Trophoblast cell (in vitro differentiated cells and primary cell): ENCODE data around the gene TMUB2.

Experiments
- DNase-seq, 2 donors: peaks; one replicate each; pipeline ENCODE4 v3.0.0-alpha.2; 2016
- H2AFZ ChIP-seq: 2 replicates; pipeline ENCODE4 v1.6.1; 2013; ENCODE audit warnings: low read length, moderate library complexity, mild to moderate bottlenecking; ENCODE audit not compliant: insufficient read depth, poor library complexity
- H2AK5ac ChIP-seq: 2 replicates; pipeline ENCODE4 v1.6.1; 2013; ENCODE audit warnings: mild to moderate bottlenecking, low read length
- H2BK120ac ChIP-seq: 2 replicates; pipeline ENCODE4 v1.6.1; 2013; ENCODE audit warnings: low read length, mild to moderate bottlenecking, moderate library complexity; ENCODE audit not compliant: insufficient read depth, poor library complexity
- H2BK12ac ChIP-seq: 2 replicates; pipeline ENCODE4 v1.6.1; 2013; ENCODE audit warnings: mild to moderate bottlenecking, low read length, moderate library complexity
- H2BK5ac ChIP-seq: 2 replicates; pipeline ENCODE4 v1.6.1; 2013; ENCODE audit warnings: low read length, low read depth, moderate library complexity, mild to moderate bottlenecking; ENCODE audit not compliant: poor library complexity
- H3K14ac ChIP-seq: 2 replicates; pipeline ENCODE4 v1.6.1; 2013; ENCODE audit warnings: mild to moderate bottlenecking, low read length
- H3K18ac ChIP-seq: 2 replicates; pipeline ENCODE4 v1.6.1; 2013; ENCODE audit warnings: mild to moderate bottlenecking, low read length
- H3K23ac ChIP-seq: 2 replicates; pipeline ENCODE4 v1.6.1; 2013; ENCODE audit warnings: low read length
- H3K27ac ChIP-seq: 2 replicates; pipeline ENCODE4 v1.5.1; 2013; ENCODE audit warnings: low read depth, mild to moderate bottlenecking, inconsistent platforms, low read length, moderate library complexity
- H3K27me3 ChIP-seq: 2 replicates; pipeline ENCODE4 v1.6.1; 2013; ENCODE audit warnings: inconsistent platforms, mild to moderate bottlenecking, low read length, moderate library complexity; ENCODE audit not compliant: insufficient read depth
- H3K36me3 ChIP-seq, 2 experiments: 1 replicate in 1 of 2; 2 replicates in 1 of 2; pipeline ENCODE4 v1.6.1; 2013; ENCODE audit warnings: low read length in 2 of 2, mild to moderate bottlenecking in 2 of 2, moderate library complexity in 1 of 2; ENCODE audit not compliant: insufficient read depth in 2 of 2, control insufficient read depth in 1 of 2
- H3K4ac ChIP-seq: 2 replicates; pipeline ENCODE4 v1.6.1; 2013; ENCODE audit warnings: low read depth, mild to moderate bottlenecking, low read length, moderate library complexity
- H3K4me1 ChIP-seq, 2 experiments: 1 replicate in 1 of 2; 2 replicates in 1 of 2; pipeline ENCODE4 v1.6.1; 2013; ENCODE audit warnings: low read length in 2 of 2, mild to moderate bottlenecking in 2 of 2, moderate library complexity in 1 of 2; ENCODE audit not compliant: insufficient read depth in 2 of 2, control insufficient read depth in 1 of 2
- H3K4me2 ChIP-seq: 2 replicates; pipeline ENCODE4 v1.6.1; 2013; ENCODE audit warnings: inconsistent platforms, mild to moderate bottlenecking, low read length, moderate library complexity
- H3K4me3 ChIP-seq: 2 replicates; pipeline ENCODE4 v1.5.1; 2013; ENCODE audit warnings: mild to moderate bottlenecking, low read depth, low read length, inconsistent platforms
- H3K79me1 ChIP-seq: one replicate; pipeline ENCODE4 v1.6.1; 2013; ENCODE audit warnings: low read length
- H3K79me2 ChIP-seq: 2 replicates; pipeline ENCODE4 v1.6.1; 2013; ENCODE audit warnings: low read length, mild to moderate bottlenecking; ENCODE audit not compliant: control insufficient read depth, insufficient read depth, poor library complexity
- H3K9ac ChIP-seq: 2 replicates; pipeline ENCODE4 v1.6.1; 2013; ENCODE audit warnings: mild to moderate bottlenecking, low read length
- H3K9me3 ChIP-seq: 2 replicates; pipeline ENCODE4 v1.6.1; 2013; ENCODE audit warnings: low read depth, mild to moderate bottlenecking, control low read depth, inconsistent platforms, low read length; ENCODE audit not compliant: insufficient read depth
- H4K12ac ChIP-seq: 2 replicates; pipeline ENCODE4 v1.6.1; 2013; ENCODE audit warnings: low read depth, mild to moderate bottlenecking, low read length, moderate library complexity
- H4K8ac ChIP-seq: 2 replicates; pipeline ENCODE4 v1.6.1; 2013; ENCODE audit warnings: low read depth, mild to moderate bottlenecking, low read length, moderate library complexity
- H4K91ac ChIP-seq: one replicate; pipeline ENCODE4 v1.6.1; 2013; ENCODE audit warnings: low read depth, mild to moderate bottlenecking, low read length, moderate library complexity
- WGBS: extraction: QIAGEN DNeasy Blood & Tissue Kit; methylation state at CpG from one replicate; pipeline ENCODE4 v1.1.7; 2013; ENCODE audit warnings: missing lambda C conversion rate; ENCODE audit not compliant: insufficient read length, insufficient coverage; ENCODE audit errors: extremely low coverage; 5-methylcytosine and 5-hydroxymethylcytosine counted together

TMUB2 gene

DNA sequence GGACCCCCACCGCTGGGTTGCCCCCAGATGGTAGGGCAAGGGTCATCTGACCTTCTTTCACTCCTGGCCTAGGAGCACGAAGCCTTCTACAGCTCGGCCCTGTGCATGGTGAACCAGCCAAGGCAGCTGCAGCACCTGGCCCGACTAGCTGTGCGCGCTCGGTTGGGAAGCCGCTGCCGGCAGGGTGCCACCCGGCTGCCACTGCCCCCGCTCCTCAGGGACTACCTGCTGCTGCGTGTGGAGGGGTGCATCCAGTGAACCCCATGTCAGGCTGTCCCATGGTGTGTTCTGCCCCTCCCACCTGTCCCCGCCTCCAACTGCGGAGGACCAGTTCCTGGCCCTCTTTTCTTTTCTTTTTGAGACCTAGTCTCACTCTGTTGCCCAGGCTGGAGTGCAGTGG, 8.6 kb upstream of the TMUB2 start:
- Histone ChIP-seq H3K36me3 (peaks cover 42 to 45% of the 10 kb centered on the region in 2 experiments), H3K27me3 (no peaks in the 10 kb centered on the region), H4K8ac (no peak overlapping the region), H3K4me2 (no peak overlapping the region), H4K12ac (peak overlapping the region; percentile 39), H3K4me3 (no peak overlapping the region), H2BK120ac (no peak overlapping the region), H3K4me1 (peaks cover 0 to 1% of the 10 kb centered on the region in 2 experiments), H2AK5ac (no peak overlapping the region), H2AFZ (no peak overlapping the region), H3K18ac (no peak overlapping the region), H3K23ac (no peak overlapping the region), H2BK12ac (no peak overlapping the region), H3K79me1 (no peaks in the 10 kb centered on the region), H2BK5ac (no peak overlapping the region), H3K79me2 (no peaks in the 10 kb centered on the region), H3K9me3 (no peaks in the 10 kb centered on the region), H3K4ac (no peak overlapping the region), H3K14ac (no peak overlapping the region), H3K9ac (no peak overlapping the region), H4K91ac (no peak overlapping the region), H3K27ac (no peak overlapping the region)
- no peak for DNase-seq
- no CpG with 5 or more reads among the region's 14 CpGs for WGBS

DNA sequence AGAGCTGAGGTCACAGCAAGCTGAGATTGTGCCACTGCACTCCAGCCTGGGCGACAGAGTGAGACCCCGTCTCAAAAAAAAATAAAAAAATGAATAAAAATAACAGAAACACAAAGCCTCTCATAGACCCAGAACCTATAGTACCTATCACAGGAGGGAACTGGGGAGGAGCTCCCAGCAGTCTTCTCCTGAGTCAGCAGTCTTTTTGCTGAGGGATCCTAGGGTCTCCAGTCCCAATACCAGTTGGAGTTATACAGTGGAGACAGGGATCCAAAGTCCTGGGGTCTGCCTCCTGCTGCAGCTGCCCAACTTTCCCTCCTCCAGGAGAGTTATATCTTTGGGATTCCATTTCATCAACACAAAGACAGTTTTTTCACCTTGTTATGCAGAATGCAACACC, 3.7 kb upstream of the TMUB2 start:
- no peaks in the 10 kb centered on the region for H3K27me3 ChIP-seq
- no peak overlapping the region for H2AK5ac ChIP-seq
- H3K36me3 ChIP-seq = peaks cover 26 to 27% of the 10 kb centered on the region in 2 experiments
- no peak overlapping the region for H3K27ac ChIP-seq
- H3K9me3 ChIP-seq = no peaks in the 10 kb centered on the region
- H3K4me2 ChIP-seq = no peak overlapping the region
- no peak for DNase-seq
- H4K12ac ChIP-seq = no peak overlapping the region
- no peak overlapping the region for H3K4me3 ChIP-seq
- no peak overlapping the region for H2AFZ ChIP-seq
- no CpG with 5 or more reads among the region's 2 CpGs for WGBS
- no peak overlapping the region for H3K18ac ChIP-seq
- H3K23ac ChIP-seq = no peak overlapping the region
- H3K79me1 ChIP-seq = peaks cover 9% of the 10 kb centered on the region
- no peak overlapping the region for H2BK120ac ChIP-seq
- H3K9ac ChIP-seq = no peak overlapping the region
- H3K4ac ChIP-seq = peak overlapping the region; percentile 76
- H4K91ac ChIP-seq = no peak overlapping the region
- H3K4me1 ChIP-seq = peaks cover 0 to 5% of the 10 kb centered on the region in 2 experiments
- H3K14ac ChIP-seq = no peak overlapping the region
- no peak overlapping the region for H4K8ac ChIP-seq
- no peak overlapping the region for H2BK5ac ChIP-seq
- H3K79me2 ChIP-seq = peaks cover 10% of the 10 kb centered on the region
- H2BK12ac ChIP-seq = no peak overlapping the region

DNA sequence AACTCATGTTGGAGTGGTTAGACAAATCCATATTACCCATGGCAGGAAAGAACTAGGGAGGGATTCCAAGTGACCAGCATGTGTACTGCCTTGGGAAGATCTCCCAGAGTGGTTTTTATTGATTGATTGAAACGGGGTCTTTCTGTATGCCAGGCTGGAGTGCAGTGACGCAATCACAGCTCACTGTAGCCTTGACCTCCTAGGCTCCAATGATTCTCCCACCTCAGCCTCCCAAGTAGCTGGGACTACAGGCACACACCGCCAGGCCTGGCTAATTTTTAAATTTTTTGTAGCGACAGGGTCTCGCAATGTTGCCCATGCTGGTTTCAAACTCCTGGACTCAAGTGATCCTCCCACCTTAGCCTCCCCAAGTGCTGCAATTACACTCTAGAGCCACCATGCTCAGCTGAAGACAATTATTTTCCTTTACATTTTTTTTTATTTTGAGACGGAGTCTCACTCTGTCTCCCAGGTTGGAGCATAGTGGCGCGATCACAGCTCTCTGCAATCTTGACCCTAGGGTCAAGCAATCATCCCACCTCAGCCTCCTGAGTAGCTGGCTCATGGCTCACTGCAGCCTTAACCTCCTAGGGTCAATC, 2.5 kb upstream of the TMUB2 start:
- no CpG with 5 or more reads among the region's 8 CpGs for WGBS
- Histone ChIP-seq H3K4ac (peak overlapping the region; percentile 18), H3K18ac (no peak overlapping the region)

DNA sequence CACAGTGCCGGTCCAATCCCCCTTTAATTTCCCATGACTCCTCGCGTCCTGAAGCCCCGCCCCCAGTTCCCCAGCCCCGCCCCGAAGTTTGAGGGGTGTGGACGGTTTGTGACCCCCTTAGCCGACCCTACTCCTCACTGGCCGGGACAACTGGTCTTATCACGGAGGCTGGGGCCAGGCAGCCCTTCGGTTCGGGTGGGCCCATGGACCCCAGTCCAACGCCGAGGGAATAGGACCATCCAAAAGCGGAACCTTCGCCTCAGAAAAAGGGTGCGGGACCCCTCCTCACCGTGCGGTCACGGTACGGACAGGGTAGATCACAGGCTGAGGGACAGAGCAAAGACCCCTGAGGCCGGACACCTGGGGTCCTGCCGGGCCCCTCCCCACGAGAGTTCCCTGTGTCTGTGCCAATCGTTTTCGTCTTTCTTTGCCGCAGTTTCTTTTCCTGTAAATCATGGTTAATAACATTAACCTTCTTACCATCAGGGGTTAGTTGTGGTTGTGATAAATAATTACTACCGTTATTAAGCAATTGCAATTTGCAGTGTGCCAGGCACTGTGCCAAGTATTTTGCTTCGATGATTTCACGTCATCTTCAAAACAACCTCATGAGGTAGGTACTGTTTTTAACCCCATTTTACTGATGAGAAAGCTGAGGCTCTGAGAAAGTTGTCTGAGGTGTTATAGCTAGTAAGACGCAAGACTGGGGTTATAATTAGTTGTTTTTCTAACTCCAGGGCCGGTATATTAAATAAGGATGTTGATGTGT, 543 bp downstream of the TMUB2 start:
- Histone ChIP-seq H2BK5ac (peak overlapping the region; percentile 93), H3K4me1 (peaks cover 3 to 14% of the 10 kb centered on the region in 2 experiments), H4K8ac (peak overlapping the region; percentile 99), H3K18ac (peak overlapping the region; percentile 98), H2BK120ac (peak overlapping the region; percentile 87), H2AFZ (peak overlapping the region; percentile 82), H3K4me3 (peak overlapping the region; percentile 95), H3K14ac (peak overlapping the region; percentile 91), H3K4me2 (peak overlapping the region; percentile 85), H3K79me1 (peaks cover 10% of the 10 kb centered on the region), H3K9me3 (no peaks in the 10 kb centered on the region), H3K27me3 (no peaks in the 10 kb centered on the region), H2AK5ac (peak overlapping the region; percentile 88), H3K27ac (peak overlapping the region; percentile 89), H4K12ac (peak overlapping the region; percentile 78), H3K79me2 (peaks cover 10% of the 10 kb centered on the region), H3K9ac (peak overlapping the region; percentile 98), H3K23ac (no peak overlapping the region), H3K4ac (peak overlapping the region; percentile 69), H4K91ac (peak overlapping the region; percentile 96), H3K36me3 (peaks cover 29 to 30% of the 10 kb centered on the region in 2 experiments), H2BK12ac (peak overlapping the region; percentile 29)
- no CpG with 5 or more reads among the region's 32 CpGs for WGBS
- DNase-seq = peak in 1 of 2 donors; percentile 25

More for the DNA sequence above, 2.5 kb upstream of the TMUB2 start:
- Histone ChIP-seq H3K4me1 (peaks cover 0 to 7% of the 10 kb centered on the region in 2 experiments), H4K8ac (no peak overlapping the region), H2BK12ac (no peak overlapping the region), H3K9me3 (no peaks in the 10 kb centered on the region), H3K27ac (no peak overlapping the region), H3K79me1 (peaks cover 9% of the 10 kb centered on the region), H3K27me3 (no peaks in the 10 kb centered on the region), H3K4me3 (no peak overlapping the region), H2AFZ (no peak overlapping the region), H3K23ac (no peak overlapping the region), H3K9ac (no peak overlapping the region), H3K79me2 (peaks cover 10% of the 10 kb centered on the region), H4K12ac (no peak overlapping the region), H2BK5ac (no peak overlapping the region), H3K36me3 (peaks cover 22 to 23% of the 10 kb centered on the region in 2 experiments), H2BK120ac (no peak overlapping the region), H3K4me2 (no peak overlapping the region), H4K91ac (no peak overlapping the region), H2AK5ac (no peak overlapping the region), H3K14ac (no peak overlapping the region)
- DNase-seq = no peak
